Measurements from ENCODE around the gene SERINC1. TPM values are rescaled to one million over a fixed set of nuclear protein-coding genes. Genes with fewer than 3 reads are reported as not detected.

Gene SERINC1
- total RNA-seq, 1 experiment from 2014 or later, result 117 TPM

GRCh38 chr6:122423734-122424133, 47.9 kb downstream of the SERINC1 start:
- Mint-ChIP-seq H3K4me1 (ENCODE audit: low read depth, unreplicated experiment) (no peaks in the 10 kb centered on the region), H3K9me3 (ENCODE audit: low read depth, unreplicated experiment) (no peaks in the 10 kb centered on the region), H3K36me3 (ENCODE audit: insufficient read depth, unreplicated experiment) (no peaks in the 10 kb centered on the region), H3K27ac (ENCODE audit: unreplicated experiment) (no peak overlapping the region), H3K4me3 (ENCODE audit: low read depth, unreplicated experiment) (no peak overlapping the region), H3K27me3 (ENCODE audit: unreplicated experiment) (no peaks in the 10 kb centered on the region)
- intact Hi-C loops (cut with micrococcal nuclease; ENCODE audit: unreplicated experiment), result no loop called here
- TF ChIP-seq CTCF (IDR thresholded peaks at IDR 0.05; ENCODE audit: unreplicated experiment), result no peak
- DNase-seq, result no peak
- no TSS peak for BruUV-seq (replicated peaks)
- CTCF ChIA-PET, result no interaction called here

- H3K4me3 Mint-ChIP-seq (ENCODE audit: low read depth, unreplicated experiment), result no peak overlapping the region
- H3K36me3 Mint-ChIP-seq (ENCODE audit: insufficient read depth, unreplicated experiment), result no peaks in the 10 kb centered on the region
- DNase-seq, result no peak
- no TSS peak for BruUV-seq (replicated peaks)
- H3K27ac Mint-ChIP-seq (ENCODE audit: unreplicated experiment), result no peak overlapping the region
- no peaks in the 10 kb centered on the region for H3K4me1 Mint-ChIP-seq (ENCODE audit: low read depth, unreplicated experiment)
- no peak for TF ChIP-seq CTCF (IDR thresholded peaks at IDR 0.05; ENCODE audit: unreplicated experiment)
- CTCF ChIA-PET, result no interaction called here
- no peaks in the 10 kb centered on the region for H3K27me3 Mint-ChIP-seq (ENCODE audit: unreplicated experiment)
- H3K9me3 Mint-ChIP-seq (ENCODE audit: low read depth, unreplicated experiment), result no peaks in the 10 kb centered on the region
- intact Hi-C loops (cut with micrococcal nuclease; ENCODE audit: unreplicated experiment), result no loop called here
Measured at GRCh38 chr6:122422614-122423267, 48.9 kb downstream of the SERINC1 start.

GRCh38 chr6:122422003-122422402, 49.6 kb downstream of the SERINC1 start:
- intact Hi-C loops (cut with micrococcal nuclease; ENCODE audit: unreplicated experiment), result no loop called here
- Mint-ChIP-seq H3K4me1 (ENCODE audit: low read depth, unreplicated experiment) (no peaks in the 10 kb centered on the region), H3K4me3 (ENCODE audit: low read depth, unreplicated experiment) (no peak overlapping the region), H3K36me3 (ENCODE audit: insufficient read depth, unreplicated experiment) (no peaks in the 10 kb centered on the region), H3K27ac (ENCODE audit: unreplicated experiment) (no peak overlapping the region), H3K9me3 (ENCODE audit: low read depth, unreplicated experiment) (no peaks in the 10 kb centered on the region), H3K27me3 (ENCODE audit: unreplicated experiment) (no peaks in the 10 kb centered on the region)
- no peak for TF ChIP-seq CTCF (IDR thresholded peaks at IDR 0.05; ENCODE audit: unreplicated experiment)
- no TSS peak for BruUV-seq (replicated peaks)
- no peak for DNase-seq
- CTCF ChIA-PET, result no interaction called here

- Mint-ChIP-seq H3K9me3 (ENCODE audit: low read depth, unreplicated experiment) (no peaks in the 10 kb centered on the region), H3K36me3 (ENCODE audit: insufficient read depth, unreplicated experiment) (peaks cover 9% of the 10 kb centered on the region), H3K4me3 (ENCODE audit: low read depth, unreplicated experiment) (no peak overlapping the region), H3K27ac (ENCODE audit: unreplicated experiment) (no peak overlapping the region), H3K4me1 (ENCODE audit: low read depth, unreplicated experiment) (no peaks in the 10 kb centered on the region), H3K27me3 (ENCODE audit: unreplicated experiment) (no peaks in the 10 kb centered on the region)
- no peak for DNase-seq
- CTCF ChIA-PET, result no interaction called here
- no TSS peak for BruUV-seq (replicated peaks)
- no peak for TF ChIP-seq CTCF (IDR thresholded peaks at IDR 0.05; ENCODE audit: unreplicated experiment)
- intact Hi-C loops (cut with micrococcal nuclease; ENCODE audit: unreplicated experiment), result no loop called here
Measured at GRCh38 chr6:122416825-122417224, 54.8 kb downstream of the SERINC1 start.

Data from Calu3 (cell line).